IMR-90 (cell line): ENCODE results near the gene UPK3A. TPM values are rescaled to one million over a fixed set of nuclear protein-coding genes. Genes with fewer than 3 reads are reported as not detected.

Experiments used
- ATAC-seq: fragments of 200-7000 bp; cut with Tn5 transposase; 2 replicates; pipeline ENCODE4 v1.9.1; 2020; ENCODE audit warnings: low read depth, mild to moderate bottlenecking, moderate library complexity
- BruUV-seq: library from RNA; stranded (reverse); fragments of 400-500 nt; replicated peaks from 2 replicates; lab custom pipeline; 2021; lab: Mats Ljungman, UMichigan
- CTCF ChIA-PET: fragments of 300-600 bp; formaldehyde crosslinking; extraction: SDS; loops from one replicate; lab custom pipeline; 2021; ENCODE audit warnings: antibody characterized with exemption; lab: Yijun Ruan, JAX
- POLR2A ChIA-PET: fragments of 300-600 bp; sonication (Branson Sonifier 250); formaldehyde crosslinking; loops from one replicate; lab custom pipeline; 2022; ENCODE audit warnings: antibody characterized with exemption; ENCODE audit not compliant: unreplicated experiment; lab: Charles Lee
- DNase-seq: peaks from one replicate; pipeline ENCODE4 v3.0.0; 2013
- H2AFZ ChIP-seq: replicated peaks from 2 replicates; pipeline ENCODE3; 2013; ENCODE audit warnings: low read length, mild to moderate bottlenecking; ENCODE audit not compliant: poor library complexity
- H2AK5ac ChIP-seq: 2 replicates; pipeline ENCODE4 v1.6.1; 2013; ENCODE audit warnings: low read depth, low read length, inconsistent platforms
- H2AK9ac ChIP-seq: replicated peaks from 2 replicates; pipeline ENCODE3; 2013; ENCODE audit warnings: mild to moderate bottlenecking, low read depth, low read length, moderate library complexity; ENCODE audit not compliant: poor library complexity
- H2BK120ac ChIP-seq: 2 replicates; pipeline ENCODE4 v1.6.1; 2013; ENCODE audit warnings: low read depth, low read length, inconsistent platforms
- H2BK15ac ChIP-seq: 3 replicates; pipeline ENCODE4 v1.6.1; 2013; ENCODE audit warnings: low read depth, low read length, inconsistent platforms
- H2BK20ac ChIP-seq: 2 replicates; pipeline ENCODE4 v1.6.1; 2013; ENCODE audit warnings: low read depth, mild to moderate bottlenecking, inconsistent platforms, low read length, moderate library complexity
- H2BK5ac ChIP-seq: 2 replicates; pipeline ENCODE4 v1.6.1; 2013; ENCODE audit warnings: mild to moderate bottlenecking, low read depth, low read length, inconsistent platforms; ENCODE audit not compliant: poor library complexity, severe bottlenecking
- H3K14ac ChIP-seq: replicated peaks from 2 replicates; pipeline ENCODE4 v1.6.1; 2013; ENCODE audit warnings: low read depth, low read length, inconsistent platforms
- H3K18ac ChIP-seq: 2 replicates; pipeline ENCODE4 v1.6.1; 2013; ENCODE audit warnings: low read depth, low read length, control low read depth
- H3K23ac ChIP-seq: 2 replicates; pipeline ENCODE4 v1.6.1; 2013; ENCODE audit warnings: low read depth, low read length, inconsistent platforms
- H3K27ac ChIP-seq: 2 replicates; pipeline ENCODE4 v1.5.1; 2013; ENCODE audit warnings: mild to moderate bottlenecking, control low read depth, low read length; ENCODE audit not compliant: insufficient read depth
- H3K27me3 ChIP-seq: 2 replicates; pipeline ENCODE4 v1.6.1; 2013; ENCODE audit warnings: low read length; ENCODE audit not compliant: control insufficient read depth, insufficient read depth
- H3K36me3 ChIP-seq: 2 replicates; pipeline ENCODE4 v1.6.1; 2013; ENCODE audit warnings: low read length, mixed read lengths; ENCODE audit not compliant: control insufficient read depth, insufficient read depth
- H3K4ac ChIP-seq: 2 replicates; pipeline ENCODE4 v1.6.1; 2013; ENCODE audit warnings: low read depth, low read length, inconsistent platforms
- H3K4me1 ChIP-seq: 2 replicates; pipeline ENCODE4 v1.6.1; 2013; ENCODE audit warnings: low read length, mixed read lengths; ENCODE audit not compliant: control insufficient read depth, insufficient read depth
- H3K4me2 ChIP-seq: 2 replicates; pipeline ENCODE4 v1.6.1; 2013; ENCODE audit warnings: low read depth, mild to moderate bottlenecking, control low read depth, low read length, moderate library complexity
- H3K4me3 ChIP-seq: 2 replicates; pipeline ENCODE4 v1.5.1; 2013; ENCODE audit warnings: low read depth, mild to moderate bottlenecking, control low read depth, low read length, moderate library complexity; ENCODE audit not compliant: insufficient read depth
- H3K56ac ChIP-seq: 2 replicates; pipeline ENCODE4 v1.6.1; 2013; ENCODE audit warnings: low read length, inconsistent platforms; ENCODE audit not compliant: insufficient read depth; ENCODE audit errors: extremely low read depth
- H3K79me1 ChIP-seq, 2 experiments: 2 replicates each; pipeline ENCODE4 v1.6.1; 2013; ENCODE audit warnings: low read length in 2 of 2, inconsistent platforms in 1 of 2, low read depth in 1 of 2
- H3K9ac ChIP-seq: 2 replicates; pipeline ENCODE4 v1.6.1; 2013; ENCODE audit warnings: low read depth, low read length, control low read depth
- H3K9me1 ChIP-seq: 2 replicates; pipeline ENCODE4 v1.6.1; 2013; ENCODE audit warnings: low read length, inconsistent platforms; ENCODE audit not compliant: insufficient read depth
- H3K9me3 ChIP-seq: 2 replicates; pipeline ENCODE4 v1.6.1; 2013; ENCODE audit warnings: low read length; ENCODE audit not compliant: control insufficient read depth, insufficient read depth
- H4K20me1 ChIP-seq: 2 replicates; pipeline ENCODE4 v1.6.1; 2013; ENCODE audit warnings: low read length, inconsistent platforms; ENCODE audit not compliant: insufficient read depth
- H4K5ac ChIP-seq: 2 replicates; pipeline ENCODE4 v1.6.1; 2013; ENCODE audit warnings: mild to moderate bottlenecking, low read depth, low read length, control low read depth
- H4K8ac ChIP-seq, 2 experiments: 2 replicates each; pipeline ENCODE4 v1.6.1; 2013; ENCODE audit warnings: low read depth in 2 of 2, low read length in 2 of 2, control low read depth in 1 of 2, inconsistent platforms in 1 of 2
- H4K91ac ChIP-seq: 2 replicates; pipeline ENCODE4 v1.6.1; 2013; ENCODE audit warnings: low read depth, low read length, inconsistent platforms; ENCODE audit not compliant: insufficient read depth
- BHLHE40 ChIP-seq: fragments of 150-350 bp; IDR thresholded peaks from 2 replicates; pipeline ENCODE4 v1.6.1; 2016; ENCODE audit warnings: mild to moderate bottlenecking, low read depth, low read length
- CEBPB ChIP-seq: IDR thresholded peaks from 2 replicates; pipeline ENCODE4 v1.6.1; 2012; ENCODE audit warnings: low read depth, low read length, improper control_type of control experiment
- CHD1 ChIP-seq: IDR thresholded peaks from 2 replicates; pipeline ENCODE4 v1.6.1; 2012; ENCODE audit warnings: low read depth, low read length, improper control_type of control experiment
- FOS ChIP-seq: fragments of 150-350 bp; IDR thresholded peaks from 2 replicates; pipeline ENCODE4 v1.6.1; 2016; ENCODE audit warnings: low read depth, low read length
- MAFK ChIP-seq: IDR thresholded peaks from 2 replicates; pipeline ENCODE4 v1.6.1; 2012; ENCODE audit warnings: low read depth, low read length, improper control_type of control experiment
- MAZ ChIP-seq: IDR thresholded peaks from 2 replicates; pipeline ENCODE4 v1.6.1; 2012; ENCODE audit warnings: low read depth, mild to moderate bottlenecking, low read length, improper control_type of control experiment, moderate library complexity, borderline replicate concordance
- MXI1 ChIP-seq: IDR thresholded peaks from 2 replicates; pipeline ENCODE4 v1.6.1; 2012; ENCODE audit warnings: low read depth, mild to moderate bottlenecking, low read length, moderate library complexity, borderline replicate concordance
- NFE2L2 ChIP-seq: fragments of 150-350 bp; IDR thresholded peaks from 2 replicates; pipeline ENCODE4 v1.6.1; 2016; ENCODE audit warnings: low read depth, mild to moderate bottlenecking, low read length
- POLR2A ChIP-seq: IDR thresholded peaks from 2 replicates; pipeline ENCODE4 v1.6.1; 2012; ENCODE audit warnings: mild to moderate bottlenecking, low read depth, low read length
- RAD21 ChIP-seq: IDR thresholded peaks from 2 replicates; pipeline ENCODE4 v1.6.1; 2012; ENCODE audit warnings: low read length, improper control_type of control experiment
- RCOR1 ChIP-seq: IDR thresholded peaks from 2 replicates; pipeline ENCODE4 v1.6.1; 2012; ENCODE audit warnings: mild to moderate bottlenecking, low read length, improper control_type of control experiment; ENCODE audit not compliant: insufficient replicate concordance
- RFX5 ChIP-seq: IDR thresholded peaks from 2 replicates; pipeline ENCODE4 v1.8.0; 2012; ENCODE audit warnings: low read depth, mild to moderate bottlenecking, low read length, moderate library complexity
- SMC3 ChIP-seq: fragments of 150-350 bp; IDR thresholded peaks from 2 replicates; pipeline ENCODE4 v1.6.1; 2016; ENCODE audit warnings: low read depth, mild to moderate bottlenecking, antibody characterized with exemption, low read length, moderate library complexity
- WGBS, 2 experiments: methylation state at CpG; one replicate each; pipeline versions ENCODE4 v1.1.5 to v1.1.7; 2013; ENCODE audit warnings: missing lambda C conversion rate in 2 of 2; ENCODE audit not compliant: insufficient read length in 1 of 2; ENCODE audit errors: extremely low coverage in 2 of 2; 5-methylcytosine and 5-hydroxymethylcytosine counted together
- dilution Hi-C: fragments of 300-500 bp; cut with HindIII; formaldehyde crosslinking; loops from one replicate; pipeline ENCODE4 v1.14.3; 2018; ENCODE audit warnings: low sequenced_read_pairs; ENCODE audit not compliant: unreplicated experiment
- in situ Hi-C: fragments of 300-500 bp; cut with MboI; formaldehyde crosslinking; loops from 3 replicates; pipeline ENCODE4 v1.14.3; 2019; ENCODE audit warnings: low sequenced_read_pairs, inconsistent platforms, mixed read lengths
- intact Hi-C: fragments of 100-400 bp; cut with micrococcal nuclease; formaldehyde crosslinking; loops from 2 replicates; pipeline ENCODE4 v1.10.0; 2022
- polyA plus RNA-seq, 3 experiments: library from polyadenylated mRNA; depleted of rRNA; stranded (reverse); fragments of >200 nt; gene quantifications; 2 replicates each; pipeline ENCODE4 v1.2.3, GENCODE V29; 2012; ENCODE audit warnings: low replicate concordance in 1 of 3
- total RNA-seq: library from RNA; depleted of rRNA; stranded (reverse); fragments of >200 nt; gene quantifications from 2 replicates; pipeline ENCODE4 v1.2.3, GENCODE V29; 2012
- TF ChIP-seq, protein P1 (sequence below): fragments of 150-350 bp; IDR thresholded peaks from 2 replicates; pipeline ENCODE4 v1.6.1; 2016; ENCODE audit warnings: low read depth, mild to moderate bottlenecking, low read length, moderate library complexity, borderline replicate concordance
- TF ChIP-seq, protein P2 (sequence below): conservative IDR thresholded peaks from 2 replicates; pipeline ENCODE4 v1.5.1; 2012; ENCODE audit warnings: mild to moderate bottlenecking, low read depth, low read length, improper control_type of control experiment
- TF ChIP-seq, protein P3 (sequence below): fragments of 150-350 bp; IDR thresholded peaks from 2 replicates; pipeline ENCODE4 v1.6.1; 2017; ENCODE audit warnings: mild to moderate bottlenecking, antibody characterized with exemption, low read length, low read depth

UPK3A gene
- total and polyA plus RNA-seq, 2 of the 4 experiments (the other 2 are of a cell fraction) = not detected

DNA sequence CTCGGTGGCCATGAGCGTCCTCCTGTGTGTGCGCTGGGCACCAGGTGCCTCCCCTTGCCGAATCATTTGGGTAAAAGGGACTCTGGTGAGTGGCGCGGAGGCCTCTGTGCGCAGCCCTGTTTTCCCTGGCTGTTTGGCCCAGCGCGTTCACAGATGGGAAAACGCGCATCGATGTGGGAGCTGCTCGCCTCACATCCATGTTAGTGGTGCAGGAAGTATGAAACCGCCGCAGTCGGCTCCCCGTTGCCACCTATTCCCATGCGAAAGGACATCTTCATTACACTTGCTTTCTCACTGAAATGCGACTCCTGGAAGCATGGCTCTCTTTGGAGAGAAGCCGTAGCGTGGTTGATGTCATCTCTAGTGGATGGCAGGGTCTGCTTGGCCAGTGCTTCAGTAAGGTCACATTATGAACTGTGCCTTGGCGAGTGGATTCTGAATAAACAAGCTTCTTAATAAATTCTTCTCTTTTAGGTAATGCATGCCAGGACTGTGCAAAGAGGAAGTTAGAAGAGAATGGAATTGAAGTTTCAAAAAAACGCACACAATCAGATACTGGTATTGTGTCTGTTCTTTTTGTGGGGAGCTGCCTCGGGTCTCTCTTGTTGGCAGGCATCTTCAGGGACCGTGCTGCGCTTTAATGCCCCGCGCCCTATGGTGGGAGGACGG is 51.2 kb downstream of the UPK3A start:
- H3K9ac ChIP-seq = no peak overlapping the region
- no peak overlapping the region for H3K4me2 ChIP-seq
- 94% methylated on average over 10 of the region's 29 CpGs; no CpG with 5 or more reads in 1 of the 2 experiments for WGBS, 2 experiments
- peaks cover 53% of the 10 kb centered on the region for H3K36me3 ChIP-seq
- H2AK5ac ChIP-seq = no peak overlapping the region
- no peaks in the 10 kb centered on the region for H4K20me1 ChIP-seq
- no peaks in the 10 kb centered on the region for H3K27me3 ChIP-seq
- no peak overlapping the region for H3K18ac ChIP-seq
- no peak overlapping the region for H4K5ac ChIP-seq
- H3K14ac ChIP-seq = no peak overlapping the region
- no peak overlapping the region for H3K4ac ChIP-seq
- DNase-seq (no peak), ATAC-seq (no peak)
- H2AK9ac ChIP-seq = no peak overlapping the region
- H2BK5ac ChIP-seq = no peak overlapping the region
- TF ChIP-seq, protein P1, sequence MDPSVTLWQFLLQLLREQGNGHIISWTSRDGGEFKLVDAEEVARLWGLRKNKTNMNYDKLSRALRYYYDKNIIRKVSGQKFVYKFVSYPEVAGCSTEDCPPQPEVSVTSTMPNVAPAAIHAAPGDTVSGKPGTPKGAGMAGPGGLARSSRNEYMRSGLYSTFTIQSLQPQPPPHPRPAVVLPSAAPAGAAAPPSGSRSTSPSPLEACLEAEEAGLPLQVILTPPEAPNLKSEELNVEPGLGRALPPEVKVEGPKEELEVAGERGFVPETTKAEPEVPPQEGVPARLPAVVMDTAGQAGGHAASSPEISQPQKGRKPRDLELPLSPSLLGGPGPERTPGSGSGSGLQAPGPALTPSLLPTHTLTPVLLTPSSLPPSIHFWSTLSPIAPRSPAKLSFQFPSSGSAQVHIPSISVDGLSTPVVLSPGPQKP = no peak
- TF ChIP-seq SMC3 (no peak), CHD1 (no peak), BHLHE40 (no peak), RCOR1 (no peak), RFX5 (no peak), POLR2A (no peak), MXI1 (no peak), MAZ (no peak), CEBPB (no peak), NFE2L2 (no peak), FOS (no peak), MAFK (no peak), RAD21 (no peak)
- TF ChIP-seq, protein P2, sequence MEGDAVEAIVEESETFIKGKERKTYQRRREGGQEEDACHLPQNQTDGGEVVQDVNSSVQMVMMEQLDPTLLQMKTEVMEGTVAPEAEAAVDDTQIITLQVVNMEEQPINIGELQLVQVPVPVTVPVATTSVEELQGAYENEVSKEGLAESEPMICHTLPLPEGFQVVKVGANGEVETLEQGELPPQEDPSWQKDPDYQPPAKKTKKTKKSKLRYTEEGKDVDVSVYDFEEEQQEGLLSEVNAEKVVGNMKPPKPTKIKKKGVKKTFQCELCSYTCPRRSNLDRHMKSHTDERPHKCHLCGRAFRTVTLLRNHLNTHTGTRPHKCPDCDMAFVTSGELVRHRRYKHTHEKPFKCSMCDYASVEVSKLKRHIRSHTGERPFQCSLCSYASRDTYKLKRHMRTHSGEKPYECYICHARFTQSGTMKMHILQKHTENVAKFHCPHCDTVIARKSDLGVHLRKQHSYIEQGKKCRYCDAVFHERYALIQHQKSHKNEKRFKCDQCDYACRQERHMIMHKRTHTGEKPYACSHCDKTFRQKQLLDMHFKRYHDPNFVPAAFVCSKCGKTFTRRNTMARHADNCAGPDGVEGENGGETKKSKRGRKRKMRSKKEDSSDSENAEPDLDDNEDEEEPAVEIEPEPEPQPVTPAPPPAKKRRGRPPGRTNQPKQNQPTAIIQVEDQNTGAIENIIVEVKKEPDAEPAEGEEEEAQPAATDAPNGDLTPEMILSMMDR = no peak
- TF ChIP-seq, protein P3, sequence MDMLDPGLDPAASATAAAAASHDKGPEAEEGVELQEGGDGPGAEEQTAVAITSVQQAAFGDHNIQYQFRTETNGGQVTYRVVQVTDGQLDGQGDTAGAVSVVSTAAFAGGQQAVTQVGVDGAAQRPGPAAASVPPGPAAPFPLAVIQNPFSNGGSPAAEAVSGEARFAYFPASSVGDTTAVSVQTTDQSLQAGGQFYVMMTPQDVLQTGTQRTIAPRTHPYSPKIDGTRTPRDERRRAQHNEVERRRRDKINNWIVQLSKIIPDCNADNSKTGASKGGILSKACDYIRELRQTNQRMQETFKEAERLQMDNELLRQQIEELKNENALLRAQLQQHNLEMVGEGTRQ = no peak
- H3K23ac ChIP-seq = no peak overlapping the region
- H2AFZ ChIP-seq = no peak overlapping the region
- no peak overlapping the region for H4K91ac ChIP-seq
- H3K9me3 ChIP-seq = no peaks in the 10 kb centered on the region
- no peaks in the 10 kb centered on the region for H3K9me1 ChIP-seq
- intact Hi-C loops = no loop called here
- ChIA-PET CTCF (no interaction called here), POLR2A (no interaction called here)
- no peak overlapping the region for H2BK20ac ChIP-seq
- no peak overlapping the region for H2BK120ac ChIP-seq
- H3K4me1 ChIP-seq = no peaks in the 10 kb centered on the region; the same call in 1 of the 2 replicates
- no peak overlapping the region for H2BK15ac ChIP-seq
- dilution Hi-C loops = no loop called here
- no peak overlapping the region for H4K8ac ChIP-seq
- H3K27ac ChIP-seq = no peak overlapping the region
- no peak overlapping the region for H3K56ac ChIP-seq
- no TSS peak for BruUV-seq
- H3K79me1 ChIP-seq = peaks cover 0 to 4% of the 10 kb centered on the region in 2 experiments; a peak in 1 of 4 replicates
- no peak overlapping the region for H3K4me3 ChIP-seq
- in situ Hi-C loops = no loop called here
